Nucleus accumbens (tissue), 56 donors: ENCODE measurements around the gene SLC9A8.

Experiments
- DNase-seq, 56 donors: peaks; one replicate each; lab custom pipeline; 2025; lab: John Stamatoyannopoulos, UW

SLC9A8 gene

GRCh38 chr20:49937027-49937929 lies 124.7 kb downstream of the SLC9A8 start:
- peak in 1 of 56 donors; percentile 29 for DNase-seq

- peak in 17 of 56 donors; percentile 3 to 52 (median 9) for DNase-seq
Observed at GRCh38 chr20:49938173-49939163, 125.8 kb downstream of the SLC9A8 start.

- no peak for DNase-seq
Observed at GRCh38 chr20:49941456-49941855, 128.8 kb downstream of the SLC9A8 start.
